Fibroblast of the conjunctiva (primary cell): ENCODE data around the gene SLC26A8.

Source experiments
- DNase-seq: peaks from one replicate; pipeline ENCODE4 v3.0.0-alpha.2; 2010; ENCODE audit warnings: low read depth

SLC26A8 gene, protein sequence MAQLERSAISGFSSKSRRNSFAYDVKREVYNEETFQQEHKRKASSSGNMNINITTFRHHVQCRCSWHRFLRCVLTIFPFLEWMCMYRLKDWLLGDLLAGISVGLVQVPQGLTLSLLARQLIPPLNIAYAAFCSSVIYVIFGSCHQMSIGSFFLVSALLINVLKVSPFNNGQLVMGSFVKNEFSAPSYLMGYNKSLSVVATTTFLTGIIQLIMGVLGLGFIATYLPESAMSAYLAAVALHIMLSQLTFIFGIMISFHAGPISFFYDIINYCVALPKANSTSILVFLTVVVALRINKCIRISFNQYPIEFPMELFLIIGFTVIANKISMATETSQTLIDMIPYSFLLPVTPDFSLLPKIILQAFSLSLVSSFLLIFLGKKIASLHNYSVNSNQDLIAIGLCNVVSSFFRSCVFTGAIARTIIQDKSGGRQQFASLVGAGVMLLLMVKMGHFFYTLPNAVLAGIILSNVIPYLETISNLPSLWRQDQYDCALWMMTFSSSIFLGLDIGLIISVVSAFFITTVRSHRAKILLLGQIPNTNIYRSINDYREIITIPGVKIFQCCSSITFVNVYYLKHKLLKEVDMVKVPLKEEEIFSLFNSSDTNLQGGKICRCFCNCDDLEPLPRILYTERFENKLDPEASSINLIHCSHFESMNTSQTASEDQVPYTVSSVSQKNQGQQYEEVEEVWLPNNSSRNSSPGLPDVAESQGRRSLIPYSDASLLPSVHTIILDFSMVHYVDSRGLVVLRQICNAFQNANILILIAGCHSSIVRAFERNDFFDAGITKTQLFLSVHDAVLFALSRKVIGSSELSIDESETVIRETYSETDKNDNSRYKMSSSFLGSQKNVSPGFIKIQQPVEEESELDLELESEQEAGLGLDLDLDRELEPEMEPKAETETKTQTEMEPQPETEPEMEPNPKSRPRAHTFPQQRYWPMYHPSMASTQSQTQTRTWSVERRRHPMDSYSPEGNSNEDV

DNA sequence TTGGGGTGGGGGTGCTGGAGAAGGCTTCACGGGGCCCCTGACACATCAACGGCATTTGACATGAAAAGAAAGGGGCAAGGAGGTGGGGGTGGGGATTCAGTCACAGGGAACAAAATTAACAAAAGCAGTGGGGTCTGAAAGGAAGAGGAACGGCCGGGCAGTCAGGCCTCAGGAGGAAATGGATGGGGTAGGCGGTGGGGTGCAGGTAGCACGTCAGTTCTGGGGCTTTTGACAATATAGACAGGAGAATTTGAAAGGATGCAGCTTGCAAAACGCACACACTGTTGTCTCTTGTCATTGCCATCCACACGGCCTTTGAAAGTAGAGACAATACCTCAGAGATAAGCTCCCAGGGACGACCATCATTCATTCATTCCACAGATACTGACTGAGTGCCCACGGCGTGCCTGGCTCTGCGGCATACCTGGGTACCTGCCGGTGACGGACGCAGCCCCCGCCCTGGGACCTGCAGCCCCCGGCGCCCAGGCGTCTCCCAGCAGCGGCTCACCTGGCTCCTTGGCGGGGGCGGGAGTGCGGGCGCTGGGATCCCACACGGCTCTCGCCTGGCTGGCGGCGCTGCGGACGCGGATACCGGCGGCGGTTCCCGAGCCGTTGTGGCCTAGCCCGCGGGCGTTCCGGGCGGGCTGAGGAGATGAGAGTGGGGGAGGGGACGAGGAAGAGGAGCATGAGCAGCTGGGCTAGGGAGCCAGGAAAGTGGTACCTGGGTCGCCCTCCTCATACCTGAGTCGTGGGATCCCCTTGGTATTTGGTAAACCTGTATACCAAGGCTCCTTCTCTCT lies at the start of gene SLC26A8:
TSS of gene SLC26A8 (minus strand) at position 646 of the 800 bp plus-strand sequence. CDS start 4,934 bp downstream, outside the sequence.
- DNase-seq: no peak

DNA sequence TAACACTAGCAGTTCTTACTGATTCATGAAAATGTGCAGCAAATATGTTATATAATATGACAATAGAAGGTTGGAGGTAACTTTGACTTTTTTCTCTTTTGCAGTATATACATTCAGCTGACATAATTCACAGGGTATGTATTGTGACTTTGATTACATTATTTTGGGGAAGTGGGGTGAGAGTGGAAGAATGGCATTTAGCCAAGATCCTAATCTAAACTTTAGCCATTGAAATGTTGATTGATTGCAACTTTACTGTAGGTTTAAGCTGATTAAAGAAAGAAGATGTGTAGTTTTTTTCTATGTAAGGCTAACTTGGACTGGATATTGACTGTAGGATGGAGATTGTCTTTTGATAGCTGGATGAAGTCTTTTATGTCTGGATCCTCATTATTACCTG lies 49.1 kb upstream of the SLC26A8 start:
- no peak for DNase-seq

DNA sequence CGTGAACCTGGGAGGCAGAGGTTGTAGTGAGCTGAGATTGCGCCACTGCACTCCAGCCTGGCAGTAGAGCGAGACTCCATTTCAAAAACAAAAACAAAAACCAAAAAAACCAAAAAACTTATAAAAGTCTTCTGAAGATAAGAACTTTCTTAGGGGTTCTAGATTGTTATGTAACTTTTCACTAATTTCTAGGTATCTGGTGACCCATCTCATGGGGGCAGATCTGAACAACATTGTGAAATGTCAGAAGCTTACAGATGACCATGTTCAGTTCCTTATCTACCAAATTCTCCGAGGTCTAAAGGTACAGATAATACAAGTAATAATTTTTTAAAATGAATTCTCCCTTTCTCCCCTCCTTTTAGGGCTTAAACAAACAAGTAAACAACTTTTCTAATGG lies 48.2 kb upstream of the SLC26A8 start:
- no peak for DNase-seq

DNA sequence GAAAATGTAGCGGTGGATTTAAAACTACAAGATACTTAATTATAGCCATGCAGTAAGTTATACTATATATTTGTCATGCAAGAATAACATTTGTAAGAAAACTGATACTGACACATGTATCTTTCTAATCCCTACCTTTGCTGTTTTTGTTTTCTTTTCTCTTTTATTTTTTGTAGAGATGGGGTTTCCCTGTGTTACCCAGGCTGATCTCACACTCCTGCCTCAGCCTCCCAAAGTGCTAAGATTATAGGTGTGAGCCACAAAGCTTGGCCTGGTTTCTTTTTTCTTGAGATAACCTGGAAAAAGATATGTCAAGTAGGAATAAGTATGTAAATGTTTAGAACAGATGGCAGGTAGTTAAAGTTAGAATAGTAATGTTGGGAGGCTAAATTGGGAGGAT lies 47.3 kb upstream of the SLC26A8 start:
- DNase-seq: no peak

DNA sequence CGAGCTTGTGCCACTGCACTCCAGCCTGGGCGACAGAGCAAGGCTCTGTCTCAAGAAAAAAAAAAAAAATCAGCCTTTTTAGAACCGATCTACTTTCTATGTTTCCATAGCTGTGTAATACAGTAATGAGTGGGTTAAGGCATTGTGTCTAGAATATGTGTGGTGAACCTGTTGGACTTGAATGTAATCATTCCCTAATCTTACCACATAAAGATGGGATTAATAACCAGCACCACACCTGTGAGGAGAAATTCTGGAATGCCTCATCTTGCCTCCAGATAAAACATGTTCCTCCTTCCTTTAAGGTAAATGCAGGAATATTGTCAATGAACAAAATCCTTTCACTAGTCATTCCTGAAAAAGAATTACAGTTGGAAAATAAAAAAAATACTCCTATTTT lies 46.8 kb upstream of the SLC26A8 start:
- no peak for DNase-seq

DNA sequence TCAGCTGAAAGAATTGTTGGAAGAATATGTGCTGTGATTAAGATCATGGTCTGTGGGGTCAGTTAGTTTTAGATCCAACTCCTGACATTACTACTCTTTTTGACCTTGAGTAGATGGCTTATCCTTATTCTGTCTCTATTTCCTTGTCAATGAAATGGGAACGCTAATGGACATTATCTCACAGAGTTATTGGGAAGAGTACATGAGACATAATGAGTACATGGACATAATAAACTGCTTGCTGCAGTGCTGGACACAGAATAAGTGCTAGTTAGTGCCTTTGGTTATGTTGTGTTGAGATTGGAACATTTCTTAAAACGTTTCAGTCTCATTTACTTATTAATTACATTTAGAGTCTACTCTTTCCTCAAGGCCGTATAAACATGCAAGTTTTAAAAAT lies 45.8 kb upstream of the SLC26A8 start:
- DNase-seq: no peak

DNA sequence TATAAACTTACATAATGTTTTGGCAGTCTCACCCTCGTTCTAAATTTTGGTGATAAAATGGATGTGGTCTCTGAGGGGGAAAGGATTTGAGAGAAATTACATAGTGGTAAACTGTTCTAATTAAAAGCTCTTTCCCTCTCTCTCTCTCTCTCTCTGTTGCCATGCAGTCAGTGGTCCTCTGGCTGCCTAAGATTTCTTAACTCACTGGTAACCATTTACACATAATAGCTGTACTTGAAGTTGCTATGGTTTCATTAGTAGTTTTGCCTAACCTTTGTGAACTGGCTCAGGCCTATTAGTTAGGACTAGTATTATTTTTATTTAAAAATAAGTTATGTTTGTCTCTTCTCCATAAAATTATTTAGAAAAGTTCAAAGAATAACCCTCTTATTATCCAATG lies 45.1 kb upstream of the SLC26A8 start:
- no peak for DNase-seq

DNA sequence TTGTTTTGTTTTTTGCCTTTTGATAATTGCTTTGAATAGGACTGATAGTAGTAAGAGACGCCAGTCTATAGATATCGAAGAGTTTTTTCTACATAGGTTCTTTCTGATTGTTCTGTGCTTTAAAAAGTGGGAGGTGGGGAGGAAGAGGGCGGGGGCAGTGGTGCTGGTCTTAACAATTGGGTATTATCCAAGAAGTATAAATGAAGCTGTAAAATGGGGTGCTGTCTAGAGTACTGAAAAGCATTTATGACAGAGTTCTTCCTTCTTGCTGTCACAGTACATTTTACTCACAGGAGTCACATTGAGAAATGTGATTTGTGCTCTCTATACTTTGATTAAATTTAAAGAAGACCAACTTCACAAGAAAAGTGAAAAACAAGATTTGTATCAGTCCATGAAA lies 44.1 kb upstream of the SLC26A8 start:
- no peak for DNase-seq

DNA sequence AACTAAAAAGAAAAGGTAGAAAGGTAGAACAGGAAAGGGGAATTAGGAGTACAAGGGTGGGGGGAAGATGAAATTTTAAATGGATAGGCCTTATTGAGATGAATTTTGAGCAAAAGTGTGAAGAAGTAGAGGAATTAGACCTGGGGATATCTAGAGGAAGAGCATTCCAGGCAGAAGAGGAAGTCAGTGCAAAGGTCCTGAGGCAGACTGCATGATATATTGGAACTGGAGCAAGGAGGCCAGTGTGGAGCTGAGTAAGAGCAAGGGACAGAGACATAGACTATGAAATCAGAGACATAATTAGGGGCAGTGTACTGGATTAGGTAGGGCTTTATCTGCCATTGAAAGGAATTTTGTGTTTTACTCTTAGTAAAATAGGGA lies 43.6 kb upstream of the SLC26A8 start:
- no peak for DNase-seq

DNA sequence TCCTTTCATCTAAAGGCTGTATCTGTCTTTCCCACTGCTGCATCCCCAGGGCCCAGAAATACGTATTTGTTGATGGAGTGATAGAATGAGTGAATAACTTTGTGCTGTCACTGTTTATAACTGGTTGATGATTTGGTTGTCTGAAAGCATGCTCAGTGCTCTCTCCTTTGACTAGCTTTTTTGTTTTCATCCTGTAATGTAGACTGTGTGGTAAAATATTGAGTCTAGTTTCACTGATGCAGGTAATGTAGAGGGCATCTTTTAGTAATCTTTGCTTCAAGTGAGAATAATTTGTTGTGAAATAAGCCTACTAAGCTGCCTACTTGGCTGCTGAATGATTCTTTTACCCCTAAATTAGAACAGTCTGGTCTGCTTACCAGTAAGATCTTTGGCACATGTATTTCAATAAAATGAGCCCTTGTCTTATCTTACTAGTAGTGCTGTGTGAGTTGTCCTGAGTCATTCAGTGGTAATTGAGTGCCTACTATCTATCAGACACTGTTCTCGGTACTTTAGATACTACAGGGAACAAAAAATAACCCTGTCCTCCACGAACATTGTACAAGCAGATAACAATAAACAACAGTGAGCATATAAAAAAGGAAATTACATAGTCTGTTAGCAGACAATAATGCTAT lies 43.1 kb upstream of the SLC26A8 start:
- DNase-seq: peak; percentile 9

DNA sequence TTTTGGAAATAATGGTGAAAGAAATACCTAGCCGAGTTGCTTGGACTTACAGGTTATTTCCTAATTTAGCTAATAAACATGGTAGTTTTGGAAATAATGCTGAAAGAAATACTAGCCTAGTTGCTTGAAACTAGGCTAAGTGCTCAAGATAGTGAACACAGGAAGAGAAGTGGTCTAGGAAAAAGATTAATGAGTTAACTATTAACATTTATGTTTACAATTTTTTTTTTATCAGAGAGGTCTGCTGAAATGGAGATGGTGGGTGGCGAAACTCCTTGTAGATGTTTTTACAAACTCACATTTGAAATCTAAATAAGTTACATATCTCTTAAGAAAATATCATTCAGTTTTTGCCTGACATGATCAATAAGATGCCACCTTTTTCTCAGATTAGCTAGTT lies 42.4 kb upstream of the SLC26A8 start:
- DNase-seq: no peak

DNA sequence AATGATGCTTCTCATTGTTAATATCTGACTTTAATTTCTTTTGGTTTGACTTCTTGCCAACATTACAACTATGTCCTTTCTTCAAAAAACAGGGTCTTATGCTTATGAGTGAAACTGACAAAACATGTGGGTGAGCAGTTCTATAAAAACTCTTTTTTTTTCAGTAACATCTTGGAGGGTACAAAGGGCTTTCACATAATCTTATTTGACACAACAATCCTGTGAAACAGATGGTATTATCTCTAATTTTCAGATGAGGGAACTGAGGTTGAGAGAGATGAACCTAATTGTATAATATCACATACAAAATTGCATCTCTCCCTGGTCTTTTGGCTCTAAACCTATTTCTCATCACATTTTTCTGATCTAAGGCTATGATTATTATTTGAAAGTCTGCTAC lies 41.5 kb upstream of the SLC26A8 start:
- DNase-seq: no peak

DNA sequence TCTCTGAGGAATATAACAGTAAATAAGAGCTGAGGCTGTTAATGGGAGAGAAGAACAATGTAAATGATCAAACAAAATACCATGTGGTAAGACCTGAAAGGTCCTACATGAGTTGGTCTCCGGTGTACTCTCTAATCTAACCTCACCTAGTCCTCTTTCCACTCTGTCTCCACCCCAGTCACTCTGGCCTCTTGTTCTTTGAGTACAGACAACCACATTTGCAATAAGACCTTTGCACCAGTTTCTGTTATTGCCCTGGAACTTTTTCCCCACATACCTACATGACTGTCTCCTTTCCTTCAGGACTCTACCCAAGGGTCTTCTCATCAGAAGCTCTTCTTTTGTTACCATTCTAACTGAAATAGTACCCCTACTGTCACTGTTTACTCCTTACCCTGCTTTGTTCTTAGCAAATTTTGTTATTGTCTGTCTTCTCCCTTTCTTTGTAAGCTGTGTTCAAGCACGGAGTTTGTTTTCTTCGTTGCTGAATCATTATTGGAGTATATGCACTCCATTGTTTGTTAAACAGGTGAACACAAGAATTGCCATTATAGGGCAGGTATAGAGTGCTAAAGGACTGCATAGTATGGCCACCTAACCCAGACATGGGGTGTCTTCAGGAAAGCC lies 40.4 kb upstream of the SLC26A8 start:
- no peak for DNase-seq

DNA sequence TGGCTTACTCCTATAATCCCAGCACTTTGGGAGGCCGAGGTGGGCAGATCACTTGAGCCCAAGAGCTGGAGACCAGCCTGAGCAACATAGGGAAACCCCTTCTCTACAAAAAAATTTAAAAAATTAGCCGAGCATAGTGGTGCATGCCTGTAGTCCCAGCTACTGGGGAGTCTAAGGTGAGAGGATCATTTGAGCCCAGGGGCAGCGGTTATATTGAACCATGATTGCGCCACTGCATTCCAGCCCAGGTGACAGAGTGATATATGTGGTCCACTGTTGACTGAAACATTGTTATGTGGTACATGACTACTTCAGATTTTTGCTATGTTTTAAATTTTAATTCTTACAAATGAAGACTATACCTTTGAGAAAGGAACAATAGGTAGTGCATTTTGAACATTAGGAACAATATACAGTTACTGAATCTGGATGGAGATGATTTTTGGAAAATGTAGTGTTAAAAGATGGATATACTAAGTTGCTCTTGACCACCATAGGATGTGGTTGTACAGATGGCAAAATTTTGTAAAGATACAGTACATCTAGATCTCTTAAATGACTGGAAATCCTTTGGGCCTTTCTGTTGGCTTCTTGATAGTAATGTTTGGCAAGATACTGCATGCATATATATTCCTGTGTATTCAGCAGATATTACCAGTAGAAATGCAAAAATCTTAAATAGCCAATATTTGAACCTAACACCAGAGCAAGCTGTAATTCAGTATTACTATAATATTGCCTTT lies 39.0 kb upstream of the SLC26A8 start:
- DNase-seq: no peak

DNA sequence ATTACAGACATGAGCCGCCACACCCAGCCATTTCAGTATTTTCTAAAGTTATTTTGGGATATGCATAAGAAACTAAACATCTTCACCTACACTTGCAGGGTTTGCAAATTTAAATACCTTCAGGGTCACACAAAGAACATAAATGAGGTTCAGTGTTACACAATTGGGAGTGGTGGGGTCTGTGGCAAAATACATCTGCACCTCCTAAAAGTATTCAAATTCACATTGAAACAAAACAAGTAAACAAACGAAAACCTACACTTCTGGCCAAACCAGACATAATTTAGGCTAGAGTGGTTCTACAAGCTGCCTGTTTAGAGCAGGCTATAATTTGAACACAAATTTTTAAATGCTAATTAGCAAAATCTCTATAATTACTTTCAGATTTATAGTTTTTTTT lies 37.8 kb upstream of the SLC26A8 start:
- no peak for DNase-seq

DNA sequence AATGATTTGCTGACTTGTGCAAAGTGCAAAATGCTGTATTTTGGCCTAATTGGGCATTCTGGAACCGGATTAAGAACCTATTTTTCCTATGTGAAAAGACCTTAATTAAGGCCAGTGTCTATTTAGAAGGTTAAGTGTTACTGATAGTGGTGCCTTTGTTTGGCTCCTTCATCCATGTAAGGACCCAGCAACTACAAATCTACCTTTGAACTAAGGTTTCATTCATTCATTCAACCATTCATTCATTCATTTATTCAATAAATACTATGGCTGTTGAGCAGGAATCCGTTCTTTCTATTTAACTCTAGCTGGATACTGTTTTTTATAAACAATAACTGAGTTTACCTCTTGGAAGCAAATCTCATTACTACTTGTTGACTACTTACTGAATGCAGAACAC lies 36.8 kb upstream of the SLC26A8 start:
- DNase-seq: no peak

DNA sequence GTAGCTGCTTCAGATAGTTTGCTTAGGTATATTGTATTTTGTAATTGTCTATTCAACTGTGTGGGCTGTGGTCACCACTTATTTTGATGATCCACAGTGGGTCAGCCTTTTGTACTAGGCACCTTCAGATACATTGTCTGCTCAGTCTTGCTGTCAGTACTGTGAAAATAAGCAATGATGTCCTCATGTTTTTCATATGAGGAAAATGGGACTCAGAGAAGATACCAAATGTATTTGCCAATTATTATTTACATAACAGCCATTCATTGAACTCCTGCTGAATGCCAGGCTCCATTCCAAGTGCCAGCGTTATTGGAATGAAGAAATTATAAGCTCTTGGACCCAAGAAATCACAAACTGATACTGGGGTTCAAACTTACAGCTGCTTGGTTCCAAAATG lies 31.7 kb upstream of the SLC26A8 start:
- DNase-seq: no peak

DNA sequence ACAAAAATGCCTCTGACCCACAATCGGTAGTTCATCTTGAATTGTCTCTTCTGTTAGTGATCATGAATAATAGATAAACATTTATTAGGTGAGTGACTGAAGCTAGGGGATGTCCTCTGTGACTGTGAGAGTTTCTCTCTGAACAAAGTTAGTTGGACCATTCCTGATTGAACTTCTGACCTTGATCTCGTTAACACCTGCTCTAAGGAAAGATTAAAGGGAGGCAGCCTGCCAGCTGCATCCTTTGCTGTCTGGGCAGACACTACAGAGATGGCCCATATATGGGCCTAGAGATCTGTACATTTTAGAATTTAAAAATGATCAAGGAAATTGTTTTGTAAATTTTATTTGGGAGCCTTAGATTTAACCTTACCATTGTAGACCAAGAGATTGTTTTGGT lies 30.5 kb upstream of the SLC26A8 start:
- no peak for DNase-seq

DNA sequence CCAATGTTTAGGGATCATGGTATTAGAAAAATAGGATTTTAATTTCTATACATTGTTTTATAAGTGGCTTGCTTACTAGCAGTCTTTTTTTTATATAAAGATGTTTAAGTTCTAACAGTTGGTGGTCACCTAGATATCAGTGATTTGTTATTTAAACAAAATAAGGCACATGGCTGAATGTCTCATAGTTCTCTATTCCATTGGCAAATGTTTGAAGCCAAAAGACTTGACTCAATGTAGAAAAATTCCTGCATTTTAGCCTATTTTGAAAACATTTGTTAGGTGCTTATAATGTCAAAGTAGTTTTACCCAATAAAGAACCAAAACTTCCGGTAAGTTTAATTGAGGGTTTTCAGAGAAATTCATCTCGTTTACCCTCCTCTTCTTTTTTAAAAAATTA lies 30.0 kb upstream of the SLC26A8 start:
- no peak for DNase-seq

DNA sequence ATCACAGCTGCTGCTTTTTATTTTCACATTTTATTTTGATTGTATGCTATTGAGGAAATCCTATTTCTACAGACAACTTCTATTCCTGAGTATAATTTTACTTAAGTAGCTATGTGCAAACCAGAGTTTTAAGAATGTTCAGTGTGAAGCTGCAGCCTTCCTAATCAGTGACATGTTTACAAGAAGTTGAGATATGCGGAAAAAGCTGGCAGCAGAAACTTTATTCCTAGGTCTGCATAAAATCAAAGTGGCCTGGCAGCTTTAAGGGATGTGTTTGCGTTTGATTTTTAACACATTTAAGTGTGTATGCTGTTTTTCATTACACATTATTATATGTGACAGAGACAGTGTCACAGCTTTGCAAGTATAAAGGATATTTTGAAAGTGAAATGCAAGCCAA lies 29.4 kb upstream of the SLC26A8 start:
- no peak for DNase-seq

DNA sequence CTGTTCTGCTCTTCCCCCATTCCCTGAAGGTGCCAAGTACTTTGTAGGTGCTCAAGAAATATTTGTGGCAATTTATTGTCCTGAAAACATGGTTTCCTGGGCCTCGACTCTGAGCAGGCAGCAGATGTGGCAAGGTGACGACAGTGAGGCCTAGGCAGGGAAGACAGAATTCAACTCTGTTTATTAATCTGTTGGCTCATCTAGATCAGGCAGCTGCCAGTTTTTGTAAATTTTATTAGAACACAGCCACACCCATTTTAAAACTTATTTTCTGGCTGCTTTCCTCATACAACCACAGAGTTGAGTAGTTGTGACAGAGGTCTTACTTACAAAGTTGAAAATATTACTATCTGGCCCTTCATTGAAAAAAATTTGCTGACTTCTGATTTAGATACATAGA lies 27.7 kb upstream of the SLC26A8 start:
- DNase-seq: peak; percentile 30
